Endothelial cell (in vitro differentiated cells): Measurements from ENCODE around the gene MMEL1. TPM values are rescaled to one million over a fixed set of nuclear protein-coding genes. Genes with fewer than 3 reads are reported as not detected.

Experiments used
- DNase-seq: peaks from one replicate; pipeline ENCODE4 v3.0.0; 2021; ENCODE audit warnings: low spot score
- H3K27ac Mint-ChIP-seq: one replicate; pipeline ENCODE4 v1.8.0; 2021; ENCODE audit warnings: mixed read lengths, inconsistent platforms; ENCODE audit not compliant: unreplicated experiment
- H3K27me3 Mint-ChIP-seq: one replicate; pipeline ENCODE4 v1.8.0; 2021; ENCODE audit warnings: mild to moderate bottlenecking, moderate library complexity, mixed read lengths, inconsistent platforms; ENCODE audit not compliant: unreplicated experiment
- H3K36me3 Mint-ChIP-seq: one replicate; pipeline ENCODE4 v1.8.0; 2021; ENCODE audit warnings: mild to moderate bottlenecking, low read depth, mixed read lengths, inconsistent platforms; ENCODE audit not compliant: unreplicated experiment
- H3K4me1 Mint-ChIP-seq: one replicate; pipeline ENCODE4 v1.8.0; 2021; ENCODE audit warnings: mild to moderate bottlenecking, mixed read lengths, inconsistent platforms; ENCODE audit not compliant: unreplicated experiment
- H3K4me3 Mint-ChIP-seq: one replicate; pipeline ENCODE4 v1.8.0; 2021; ENCODE audit warnings: mild to moderate bottlenecking, mixed read lengths, inconsistent platforms; ENCODE audit not compliant: unreplicated experiment
- H3K9me3 Mint-ChIP-seq: one replicate; pipeline ENCODE4 v1.8.0; 2021; ENCODE audit warnings: mixed read lengths, inconsistent platforms; ENCODE audit not compliant: unreplicated experiment
- total RNA-seq: library from RNA; stranded (reverse); fragmentation: NEBNext Ultra II Directional; extraction: Animal tissue kit (Norgen Biotek cat#: 25700); gene quantifications from one replicate; pipeline ENCODE4 v1.2.1, GENCODE V29; 2021; ENCODE audit not compliant: unreplicated experiment
- TF ChIP-seq, protein P1 (sequence below): fragments of 200-600 bp; sonication (generic); IDR thresholded peaks from one replicate; pipeline ENCODE4 v1.5.0; 2021; ENCODE audit warnings: antibody characterized with exemption; ENCODE audit not compliant: unreplicated experiment

The MMEL1 gene
- total RNA-seq, 1 donor from 2014 or later = not detected

DNA sequence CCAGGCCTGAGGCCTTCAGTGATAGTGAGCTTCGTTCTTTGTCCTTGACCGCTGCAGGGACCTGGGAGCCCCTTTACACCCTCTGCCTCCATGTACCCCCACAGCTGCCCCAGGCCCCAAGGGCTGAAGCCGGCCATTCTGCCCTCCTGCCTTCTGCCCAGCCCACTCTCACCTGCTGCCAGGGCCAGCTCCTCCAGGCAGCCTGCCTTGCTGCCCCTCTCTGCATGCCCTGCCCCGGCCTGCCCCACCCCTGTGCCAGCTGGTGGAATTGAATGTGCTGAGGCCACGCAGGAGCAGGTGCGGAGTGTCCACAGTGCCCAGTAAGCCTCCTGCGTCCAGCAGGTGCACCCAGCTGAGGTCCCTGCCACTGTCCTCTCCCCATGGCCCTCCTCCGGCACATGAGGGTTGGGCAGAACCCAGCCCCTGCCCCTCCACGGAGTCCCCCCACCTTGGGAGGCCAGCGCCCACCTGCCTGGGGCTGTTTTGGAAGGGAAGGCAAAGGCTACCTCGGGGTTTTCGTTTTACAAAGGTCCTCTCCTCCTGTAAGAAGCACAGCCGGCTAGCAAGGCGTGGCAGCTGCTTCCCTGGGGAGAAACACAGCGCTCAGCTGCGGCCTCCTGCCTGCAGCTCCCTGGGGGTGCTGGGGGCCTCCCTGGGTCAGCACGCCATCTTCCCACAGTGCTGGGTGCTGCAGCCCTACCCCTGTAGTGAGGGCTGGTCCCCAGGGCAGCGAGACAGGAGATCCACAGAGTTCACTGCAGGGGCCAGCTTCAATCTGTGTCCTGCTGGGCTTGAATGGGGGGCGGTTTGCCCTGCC is 21.0 kb downstream of the MMEL1 start:
- Mint-ChIP-seq H3K27ac (no peak overlapping the region), H3K36me3 (no peaks in the 10 kb centered on the region), H3K27me3 (peaks cover 8% of the 10 kb centered on the region), H3K4me1 (no peaks in the 10 kb centered on the region), H3K9me3 (no peaks in the 10 kb centered on the region), H3K4me3 (no peak overlapping the region)
- TF ChIP-seq, protein P1, sequence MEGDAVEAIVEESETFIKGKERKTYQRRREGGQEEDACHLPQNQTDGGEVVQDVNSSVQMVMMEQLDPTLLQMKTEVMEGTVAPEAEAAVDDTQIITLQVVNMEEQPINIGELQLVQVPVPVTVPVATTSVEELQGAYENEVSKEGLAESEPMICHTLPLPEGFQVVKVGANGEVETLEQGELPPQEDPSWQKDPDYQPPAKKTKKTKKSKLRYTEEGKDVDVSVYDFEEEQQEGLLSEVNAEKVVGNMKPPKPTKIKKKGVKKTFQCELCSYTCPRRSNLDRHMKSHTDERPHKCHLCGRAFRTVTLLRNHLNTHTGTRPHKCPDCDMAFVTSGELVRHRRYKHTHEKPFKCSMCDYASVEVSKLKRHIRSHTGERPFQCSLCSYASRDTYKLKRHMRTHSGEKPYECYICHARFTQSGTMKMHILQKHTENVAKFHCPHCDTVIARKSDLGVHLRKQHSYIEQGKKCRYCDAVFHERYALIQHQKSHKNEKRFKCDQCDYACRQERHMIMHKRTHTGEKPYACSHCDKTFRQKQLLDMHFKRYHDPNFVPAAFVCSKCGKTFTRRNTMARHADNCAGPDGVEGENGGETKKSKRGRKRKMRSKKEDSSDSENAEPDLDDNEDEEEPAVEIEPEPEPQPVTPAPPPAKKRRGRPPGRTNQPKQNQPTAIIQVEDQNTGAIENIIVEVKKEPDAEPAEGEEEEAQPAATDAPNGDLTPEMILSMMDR = no peak
- DNase-seq = peak; percentile 2

DNA sequence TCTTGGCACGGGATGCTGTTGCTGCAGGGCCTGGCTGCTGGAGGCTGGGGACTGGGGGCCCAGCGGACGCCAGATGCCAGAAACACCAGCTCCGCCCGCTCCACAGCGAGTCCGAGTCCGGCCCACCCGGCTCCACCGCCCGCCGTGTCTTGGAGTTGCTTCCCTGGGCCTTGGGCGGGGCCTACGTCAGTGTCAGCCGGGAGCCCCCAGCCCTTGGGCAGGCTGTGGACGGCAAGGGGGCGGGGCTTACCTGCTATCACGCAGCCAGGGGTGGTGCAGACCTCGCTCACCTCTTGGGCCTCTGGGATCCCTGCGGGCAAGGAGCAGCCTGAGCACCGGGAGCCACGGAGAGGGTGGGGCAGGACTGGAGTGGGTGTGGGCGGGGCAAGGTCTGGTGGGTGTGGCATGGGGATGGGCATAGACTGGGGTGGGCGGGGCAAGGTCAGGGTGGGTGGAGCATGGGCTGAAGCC is 21.8 kb downstream of the MMEL1 start:
- TF ChIP-seq, protein P1 = no peak
- DNase-seq = peak; percentile 38
- H3K4me3 Mint-ChIP-seq = no peak overlapping the region

DNA sequence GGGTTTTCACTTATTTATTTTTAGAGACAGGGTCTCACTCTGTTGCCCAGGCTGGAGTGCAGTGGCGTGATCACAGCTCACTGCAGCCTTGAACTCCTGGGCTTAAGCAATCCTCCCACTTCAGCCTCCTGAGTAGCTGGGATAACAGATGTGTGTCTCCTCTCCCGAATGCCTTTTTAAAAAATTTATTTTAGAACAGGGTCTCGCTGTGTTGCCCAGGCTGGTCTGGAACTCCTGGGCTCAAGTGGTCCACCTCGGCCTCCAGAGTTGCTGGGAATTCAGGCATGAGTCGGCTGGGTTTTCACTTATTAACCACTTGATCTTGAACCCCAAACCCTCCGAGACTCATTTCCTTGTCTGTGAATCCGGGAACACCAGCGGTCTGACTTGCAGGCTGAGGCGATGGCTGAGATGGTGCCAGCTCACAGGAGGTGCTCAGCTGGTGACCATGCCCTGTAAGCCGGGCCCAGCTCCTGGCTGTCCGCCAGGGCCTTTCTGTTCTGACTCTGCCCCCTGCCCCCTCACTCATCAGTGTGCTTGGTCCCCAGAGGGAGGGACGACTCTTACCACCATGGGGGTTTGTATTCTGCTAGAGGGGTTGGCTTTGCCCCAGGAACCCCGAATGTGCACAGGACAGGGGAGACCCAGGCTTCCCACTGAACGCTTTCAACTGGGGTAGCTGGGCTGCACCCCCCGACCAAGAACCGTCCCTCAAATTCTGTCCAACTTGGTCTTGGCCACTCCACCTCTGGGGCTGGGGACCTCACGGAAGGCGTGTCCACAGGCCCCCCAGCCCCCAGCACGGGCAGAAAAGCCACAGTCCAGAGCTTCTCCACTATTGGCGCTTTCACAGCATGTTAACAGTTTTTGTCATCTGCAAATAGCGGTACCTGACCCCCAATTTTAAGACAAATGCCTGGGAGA is 22.5 kb downstream of the MMEL1 start:
- no peak overlapping the region for H3K27ac Mint-ChIP-seq
- H3K4me3 Mint-ChIP-seq = no peak overlapping the region
- TF ChIP-seq, protein P1 = no peak
- no peaks in the 10 kb centered on the region for H3K36me3 Mint-ChIP-seq
- H3K27me3 Mint-ChIP-seq = peaks cover 8% of the 10 kb centered on the region
- no peaks in the 10 kb centered on the region for H3K9me3 Mint-ChIP-seq
- no peaks in the 10 kb centered on the region for H3K4me1 Mint-ChIP-seq
- peak; percentile 2 for DNase-seq

More for the DNA sequence above, 21.8 kb downstream of the MMEL1 start:
- no peaks in the 10 kb centered on the region for H3K36me3 Mint-ChIP-seq
- H3K27ac Mint-ChIP-seq = no peak overlapping the region
- H3K27me3 Mint-ChIP-seq = peaks cover 8% of the 10 kb centered on the region
- no peaks in the 10 kb centered on the region for H3K9me3 Mint-ChIP-seq
- H3K4me1 Mint-ChIP-seq = no peaks in the 10 kb centered on the region

DNA sequence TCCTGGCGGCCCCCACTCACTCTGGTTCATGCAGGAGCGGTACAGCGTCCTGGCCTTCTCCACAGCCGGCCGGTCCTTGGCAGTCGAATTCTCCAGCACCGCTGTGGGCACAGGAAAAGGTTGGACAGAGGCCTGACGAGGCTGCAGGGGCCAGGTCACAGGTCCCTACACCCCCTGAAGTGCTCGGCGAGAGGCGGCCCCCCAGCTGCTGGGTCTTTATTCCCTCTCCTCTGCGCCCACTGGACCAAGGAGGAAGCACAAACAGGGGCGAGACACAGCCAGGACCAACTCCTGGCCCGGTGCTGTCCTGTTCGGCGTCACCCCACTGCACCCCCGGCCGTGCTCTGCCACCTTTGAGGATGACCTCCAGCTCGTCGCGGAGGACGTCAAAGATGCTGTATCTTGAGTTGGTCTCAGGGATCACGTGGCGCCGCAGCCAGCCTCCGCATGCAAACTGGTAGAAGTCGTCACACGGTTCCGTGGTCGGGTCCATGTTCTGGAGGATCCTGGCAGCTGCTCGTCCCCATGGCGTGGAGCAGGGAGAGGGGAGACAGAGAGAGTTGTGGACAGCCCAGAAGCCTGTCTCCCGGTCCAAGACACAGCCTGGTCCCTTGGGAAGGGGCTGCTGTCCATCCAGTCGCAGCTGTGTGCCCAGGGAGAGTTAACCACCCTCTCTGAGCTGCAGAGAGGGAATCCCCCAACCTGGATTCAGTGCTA is 23.3 kb downstream of the MMEL1 start:
- Mint-ChIP-seq H3K4me3 (no peak overlapping the region), H3K4me1 (no peaks in the 10 kb centered on the region)

More for the DNA sequence above, 23.3 kb downstream of the MMEL1 start:
- peaks cover 8% of the 10 kb centered on the region for H3K27me3 Mint-ChIP-seq
- TF ChIP-seq, protein P1 = no peak
- no peak for DNase-seq
- H3K36me3 Mint-ChIP-seq = no peaks in the 10 kb centered on the region
- H3K27ac Mint-ChIP-seq = no peak overlapping the region
- H3K9me3 Mint-ChIP-seq = no peaks in the 10 kb centered on the region
